Uterine smooth muscle cell (primary cell): ENCODE measurements around the gene PALS2. TPM values are rescaled to one million over a fixed set of nuclear protein-coding genes. Genes with fewer than 3 reads are reported as not detected.

Experiments
- total RNA-seq: library from RNA; depleted of rRNA; stranded (reverse); fragments of >200 nt; gene quantifications from 2 replicates; pipeline ENCODE4 v1.2.3, GENCODE V29; 2014

The PALS2 gene, protein sequence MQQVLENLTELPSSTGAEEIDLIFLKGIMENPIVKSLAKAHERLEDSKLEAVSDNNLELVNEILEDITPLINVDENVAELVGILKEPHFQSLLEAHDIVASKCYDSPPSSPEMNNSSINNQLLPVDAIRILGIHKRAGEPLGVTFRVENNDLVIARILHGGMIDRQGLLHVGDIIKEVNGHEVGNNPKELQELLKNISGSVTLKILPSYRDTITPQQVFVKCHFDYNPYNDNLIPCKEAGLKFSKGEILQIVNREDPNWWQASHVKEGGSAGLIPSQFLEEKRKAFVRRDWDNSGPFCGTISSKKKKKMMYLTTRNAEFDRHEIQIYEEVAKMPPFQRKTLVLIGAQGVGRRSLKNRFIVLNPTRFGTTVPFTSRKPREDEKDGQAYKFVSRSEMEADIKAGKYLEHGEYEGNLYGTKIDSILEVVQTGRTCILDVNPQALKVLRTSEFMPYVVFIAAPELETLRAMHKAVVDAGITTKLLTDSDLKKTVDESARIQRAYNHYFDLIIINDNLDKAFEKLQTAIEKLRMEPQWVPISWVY
- 41.9 and 52.6 TPM in 2 replicates for total RNA-seq

DNA sequence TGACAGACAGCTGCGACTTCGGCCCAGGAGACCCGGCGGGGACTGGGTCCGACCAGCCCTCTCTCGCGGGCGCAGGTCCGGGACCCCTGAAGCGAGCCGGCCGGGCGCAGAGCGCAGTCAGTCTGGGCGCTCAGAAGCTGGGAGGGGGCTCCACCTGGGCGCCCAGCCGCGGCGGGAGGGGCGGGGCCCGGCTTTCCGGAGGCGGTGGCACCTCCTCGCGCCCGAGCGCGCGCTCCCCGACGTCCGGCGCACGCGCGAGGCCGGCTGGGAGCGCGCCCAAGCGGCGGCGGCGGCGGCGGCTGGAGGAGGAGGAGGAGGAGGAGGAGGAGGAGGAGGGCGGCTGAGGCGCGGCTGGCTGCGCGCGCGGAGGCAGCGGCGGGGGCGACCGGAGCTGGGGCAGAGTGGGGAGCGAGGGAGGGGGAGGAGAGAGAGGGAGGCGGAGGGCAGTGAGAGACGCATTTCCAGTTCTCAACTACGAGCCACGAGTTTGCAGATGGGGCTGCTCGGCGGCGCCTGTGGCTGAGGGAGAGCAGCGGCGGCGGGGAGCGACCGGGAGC lies at the start of gene PALS2:
PALS2 (plus strand) TSS at position 456 of the 557 bp plus-strand sequence. CDS start 50,216 bp downstream, outside the sequence.

Other genes starting within 250 kb of the PALS2 start
- gene GSDME, start 184.0 kb downstream of the PALS2 start, total RNA-seq: 56.4 and 61.7 TPM in 2 replicates